ENCODE results near the gene STRAP.

The STRAP gene

GRCh38 chr12:15846887-15847286 lies 35.3 kb upstream of the STRAP start:
- no peak overlapping the region for H3K4me3 ChIP-seq (replicated peaks in 1 of 2; ENCODE audit: low read depth in 2 of 2, low read length in 2 of 2)
- TF ChIP-seq, protein P1, sequence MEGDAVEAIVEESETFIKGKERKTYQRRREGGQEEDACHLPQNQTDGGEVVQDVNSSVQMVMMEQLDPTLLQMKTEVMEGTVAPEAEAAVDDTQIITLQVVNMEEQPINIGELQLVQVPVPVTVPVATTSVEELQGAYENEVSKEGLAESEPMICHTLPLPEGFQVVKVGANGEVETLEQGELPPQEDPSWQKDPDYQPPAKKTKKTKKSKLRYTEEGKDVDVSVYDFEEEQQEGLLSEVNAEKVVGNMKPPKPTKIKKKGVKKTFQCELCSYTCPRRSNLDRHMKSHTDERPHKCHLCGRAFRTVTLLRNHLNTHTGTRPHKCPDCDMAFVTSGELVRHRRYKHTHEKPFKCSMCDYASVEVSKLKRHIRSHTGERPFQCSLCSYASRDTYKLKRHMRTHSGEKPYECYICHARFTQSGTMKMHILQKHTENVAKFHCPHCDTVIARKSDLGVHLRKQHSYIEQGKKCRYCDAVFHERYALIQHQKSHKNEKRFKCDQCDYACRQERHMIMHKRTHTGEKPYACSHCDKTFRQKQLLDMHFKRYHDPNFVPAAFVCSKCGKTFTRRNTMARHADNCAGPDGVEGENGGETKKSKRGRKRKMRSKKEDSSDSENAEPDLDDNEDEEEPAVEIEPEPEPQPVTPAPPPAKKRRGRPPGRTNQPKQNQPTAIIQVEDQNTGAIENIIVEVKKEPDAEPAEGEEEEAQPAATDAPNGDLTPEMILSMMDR (IDR thresholded peaks at IDR 0.05; ENCODE audit: low read depth, low read length) = no peak
- DNase-seq (ENCODE audit: low read depth in 2 of 2) = peak; percentile 52 to 87

DNA sequence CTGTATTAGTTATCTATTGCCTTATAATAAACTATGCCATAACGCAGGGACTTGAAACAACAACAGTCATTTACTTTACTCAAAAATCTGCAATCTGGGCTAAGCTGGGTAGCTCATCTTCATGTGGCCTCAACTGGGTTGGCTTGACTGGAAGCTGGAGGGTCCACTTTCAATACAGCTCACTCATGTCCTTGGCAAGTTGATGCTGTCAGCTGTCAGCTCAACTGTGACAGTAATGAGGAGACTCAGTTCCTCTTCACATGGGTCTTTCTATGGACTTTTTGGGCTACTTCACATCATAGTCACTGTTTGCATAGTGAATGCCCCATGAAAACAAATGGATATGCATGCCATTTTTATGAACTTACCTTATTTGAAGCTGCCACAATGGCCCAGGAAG lies 33.6 kb upstream of the STRAP start:
- H3K4me3 ChIP-seq (replicated peaks in 1 of 2; ENCODE audit: low read depth in 2 of 2, low read length in 2 of 2) = no peak overlapping the region
- no peak for DNase-seq (ENCODE audit: low read depth in 2 of 2)
- TF ChIP-seq, protein P1 (IDR thresholded peaks at IDR 0.05; ENCODE audit: low read depth, low read length) = no peak

GRCh38 chr12:15851045-15851620 lies 31.1 kb upstream of the STRAP start:
- TF ChIP-seq, protein P1 (IDR thresholded peaks at IDR 0.05; ENCODE audit: low read depth, low read length) = no peak
- no peak for DNase-seq (ENCODE audit: low read depth in 2 of 2)
- H3K4me3 ChIP-seq (replicated peaks in 1 of 2; ENCODE audit: low read depth in 2 of 2, low read length in 2 of 2) = no peak overlapping the region

- H3K4me3 ChIP-seq (replicated peaks in 1 of 2; ENCODE audit: low read depth in 2 of 2, low read length in 2 of 2) = no peak overlapping the region
- peak in 1 of 2 donors; percentile 61 for DNase-seq (ENCODE audit: low read depth in 2 of 2)
- TF ChIP-seq, protein P1 (IDR thresholded peaks at IDR 0.05; ENCODE audit: low read depth, low read length) = no peak
These were observed 30.3 kb upstream of the STRAP start for GRCh38 chr12:15851919-15852318.

GRCh38 chr12:15852383-15852782 lies 29.8 kb upstream of the STRAP start:
- no peak overlapping the region for H3K4me3 ChIP-seq (replicated peaks in 1 of 2; ENCODE audit: low read depth in 2 of 2, low read length in 2 of 2)
- peak; percentile 84 to 95 for DNase-seq (ENCODE audit: low read depth in 2 of 2)
- TF ChIP-seq, protein P1 (IDR thresholded peaks at IDR 0.05; ENCODE audit: low read depth, low read length) = no peak

- TF ChIP-seq, protein P1 (IDR thresholded peaks at IDR 0.05; ENCODE audit: low read depth, low read length) = no peak
- DNase-seq (ENCODE audit: low read depth in 2 of 2) = no peak
- no peak overlapping the region for H3K4me3 ChIP-seq (replicated peaks in 1 of 2; ENCODE audit: low read depth in 2 of 2, low read length in 2 of 2)
These were observed 28.3 kb upstream of the STRAP start for GRCh38 chr12:15853877-15854276.

DNA sequence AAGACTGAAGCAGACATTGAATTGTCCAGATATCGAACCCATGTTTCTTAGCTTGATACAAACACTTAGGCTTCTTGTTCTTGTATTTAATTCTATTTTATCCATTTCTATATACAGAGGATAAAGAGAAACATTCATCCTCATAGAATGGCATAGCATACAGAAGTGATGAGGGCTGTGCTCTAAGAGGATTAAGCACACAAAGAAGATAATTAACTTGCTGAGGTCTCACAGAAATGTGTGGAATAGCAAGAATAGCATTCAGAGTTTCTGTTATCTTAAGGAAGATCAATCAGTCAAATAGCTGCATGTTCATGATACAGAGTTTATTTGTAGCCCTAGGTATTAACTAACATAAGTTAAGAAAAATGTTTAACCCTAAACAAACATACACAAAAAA lies 27.3 kb upstream of the STRAP start:
- TF ChIP-seq, protein P1 (IDR thresholded peaks at IDR 0.05; ENCODE audit: low read depth, low read length) = no peak
- no peak for DNase-seq (ENCODE audit: low read depth in 2 of 2)
- H3K4me3 ChIP-seq (replicated peaks in 1 of 2; ENCODE audit: low read depth in 2 of 2, low read length in 2 of 2) = no peak overlapping the region

Data from cardiac fibroblast (primary cell).